Kidney (tissue), 14 donors: Measurements from ENCODE around the gene LTBP1. TPM values are rescaled to one million over a fixed set of nuclear protein-coding genes. Genes with fewer than 3 reads are reported as not detected.

Experiments
- DNase-seq, 5 donors: peaks; one replicate each; pipeline ENCODE4 v3.0.0-alpha.2; 2013 to 2020
- FAIRE-seq: peaks from 2 replicates; lab custom pipeline; 2012; peaks lifted over from hg19 to GRCh38; lab: Jason Lieb, UNC
- H3K27ac ChIP-seq, 2 donors: one replicate each; pipeline ENCODE4 v1.7.0; 2013; ENCODE audit warnings: low read depth in 2 of 2, low read length in 2 of 2, inconsistent platforms in 1 of 2
- H3K27me3 ChIP-seq: one replicate; pipeline ENCODE4 v1.7.1; 2013; ENCODE audit warnings: low read length, inconsistent platforms; ENCODE audit not compliant: control insufficient read depth, insufficient read depth
- H3K36me3 ChIP-seq, 3 donors: one replicate each; pipeline versions ENCODE4 v1.7.0 to v1.7.1; 2013; ENCODE audit warnings: low read length in 3 of 3, control low read depth in 1 of 3, inconsistent platforms in 1 of 3; ENCODE audit not compliant: insufficient read depth in 3 of 3, control insufficient read depth in 2 of 3
- H3K4me1 ChIP-seq, 3 donors: one replicate each; pipeline versions ENCODE4 v1.7.0 to v1.7.1; 2013; ENCODE audit warnings: low read length in 3 of 3, inconsistent platforms in 1 of 3, low read depth in 1 of 3; ENCODE audit not compliant: control insufficient read depth in 2 of 3, insufficient read depth in 2 of 3
- H3K4me3 ChIP-seq, 3 donors: one replicate each; pipeline versions ENCODE4 v1.7.0 to v1.8.1; 2013; ENCODE audit warnings: low read length in 3 of 3, control low read depth in 1 of 3, inconsistent platforms in 1 of 3
- H3K9ac ChIP-seq, 3 donors: one replicate each; pipeline versions ENCODE4 v1.7.0 to v1.7.1; 2013; ENCODE audit warnings: low read length in 3 of 3, control low read depth in 1 of 3, inconsistent platforms in 1 of 3
- H3K9me3 ChIP-seq, 3 donors: one replicate each; pipeline versions ENCODE4 v1.7.0 to v1.7.1; 2013; ENCODE audit warnings: low read length in 3 of 3, control low read depth in 1 of 3, inconsistent platforms in 1 of 3; ENCODE audit not compliant: control insufficient read depth in 2 of 3, insufficient read depth in 1 of 3
- intact Hi-C: fragments of 100-400 bp; cut with DNase I; formaldehyde crosslinking; loops from one replicate; pipeline ENCODE4 v1.11.1; 2022
- polyA plus RNA-seq: library from polyadenylated mRNA; stranded (reverse); fragments of 350-450 nt; fragmentation: Illumina TruSeq; extraction: RNeasy Lipid Tissue Mini Kit (QIAGEN cat#74804); gene quantifications from one replicate; pipeline ENCODE4 v1.2.3, GENCODE V29; 2014; ENCODE audit warnings: low read depth, low replicate concordance; ENCODE audit not compliant: insufficient read depth
- total RNA-seq: library from RNA; stranded (reverse); fragmentation: NEBNext Ultra II Directional; extraction: Animal tissue kit (Norgen Biotek cat#: 25700); gene quantifications from one replicate; pipeline ENCODE4 v1.2.1, GENCODE V29; 2021
- TF ChIP-seq, protein P1 (sequence below): IDR thresholded peaks from 3 replicates; pipeline ENCODE4 v1.5.1; 2012; ENCODE audit warnings: mild to moderate bottlenecking, moderate library complexity, borderline replicate concordance; ENCODE audit not compliant: insufficient read depth; ENCODE audit errors: extremely low read depth
- donor health status: control.
- donor health status: control.
- donor health status: control.
- donor health status: control.
- donor health status: control.
- donor health status: DM: yes; HTN: yes; CAD: no.
- donor health status: Normal renal cell carcinoma (clear cell type).

The LTBP1 gene
- total and polyA plus RNA-seq, 2 donors from 2014 or later: 9.3 to 39.8 TPM

DNA sequence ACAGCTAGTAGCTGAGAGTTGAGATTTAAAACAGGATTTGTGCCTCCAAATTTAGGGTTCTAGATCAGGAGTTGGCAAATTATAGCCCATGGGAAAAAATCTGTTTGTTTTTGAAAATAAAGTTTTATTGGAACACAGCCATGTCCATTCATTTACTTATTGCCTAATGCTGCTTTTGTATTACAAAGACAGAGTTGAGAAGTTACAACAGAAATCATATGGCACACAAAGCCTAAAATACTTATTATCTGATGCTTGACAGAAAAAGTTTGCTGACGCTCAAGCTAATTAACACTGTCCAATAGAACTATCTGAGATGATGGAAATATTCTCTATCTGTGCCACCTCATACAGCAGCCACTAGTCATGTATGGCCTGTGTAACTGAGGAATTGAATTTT lies 300.6 kb downstream of the LTBP1 start:
- intact Hi-C loops: no loop called here
- Histone ChIP-seq H3K9me3 (no peaks in the 10 kb centered on the region), H3K27ac (no peak overlapping the region), H3K4me3 (no peak overlapping the region), H3K9ac (no peak overlapping the region), H3K27me3 (no peaks in the 10 kb centered on the region), H3K4me1 (peaks cover 0 to 6% (median 5%) of the 10 kb centered on the region in 3 donors), H3K36me3 (no peaks in the 10 kb centered on the region)
- TF ChIP-seq, protein P1, sequence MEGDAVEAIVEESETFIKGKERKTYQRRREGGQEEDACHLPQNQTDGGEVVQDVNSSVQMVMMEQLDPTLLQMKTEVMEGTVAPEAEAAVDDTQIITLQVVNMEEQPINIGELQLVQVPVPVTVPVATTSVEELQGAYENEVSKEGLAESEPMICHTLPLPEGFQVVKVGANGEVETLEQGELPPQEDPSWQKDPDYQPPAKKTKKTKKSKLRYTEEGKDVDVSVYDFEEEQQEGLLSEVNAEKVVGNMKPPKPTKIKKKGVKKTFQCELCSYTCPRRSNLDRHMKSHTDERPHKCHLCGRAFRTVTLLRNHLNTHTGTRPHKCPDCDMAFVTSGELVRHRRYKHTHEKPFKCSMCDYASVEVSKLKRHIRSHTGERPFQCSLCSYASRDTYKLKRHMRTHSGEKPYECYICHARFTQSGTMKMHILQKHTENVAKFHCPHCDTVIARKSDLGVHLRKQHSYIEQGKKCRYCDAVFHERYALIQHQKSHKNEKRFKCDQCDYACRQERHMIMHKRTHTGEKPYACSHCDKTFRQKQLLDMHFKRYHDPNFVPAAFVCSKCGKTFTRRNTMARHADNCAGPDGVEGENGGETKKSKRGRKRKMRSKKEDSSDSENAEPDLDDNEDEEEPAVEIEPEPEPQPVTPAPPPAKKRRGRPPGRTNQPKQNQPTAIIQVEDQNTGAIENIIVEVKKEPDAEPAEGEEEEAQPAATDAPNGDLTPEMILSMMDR: no peak
- no peak for FAIRE-seq
- no peak for DNase-seq

DNA sequence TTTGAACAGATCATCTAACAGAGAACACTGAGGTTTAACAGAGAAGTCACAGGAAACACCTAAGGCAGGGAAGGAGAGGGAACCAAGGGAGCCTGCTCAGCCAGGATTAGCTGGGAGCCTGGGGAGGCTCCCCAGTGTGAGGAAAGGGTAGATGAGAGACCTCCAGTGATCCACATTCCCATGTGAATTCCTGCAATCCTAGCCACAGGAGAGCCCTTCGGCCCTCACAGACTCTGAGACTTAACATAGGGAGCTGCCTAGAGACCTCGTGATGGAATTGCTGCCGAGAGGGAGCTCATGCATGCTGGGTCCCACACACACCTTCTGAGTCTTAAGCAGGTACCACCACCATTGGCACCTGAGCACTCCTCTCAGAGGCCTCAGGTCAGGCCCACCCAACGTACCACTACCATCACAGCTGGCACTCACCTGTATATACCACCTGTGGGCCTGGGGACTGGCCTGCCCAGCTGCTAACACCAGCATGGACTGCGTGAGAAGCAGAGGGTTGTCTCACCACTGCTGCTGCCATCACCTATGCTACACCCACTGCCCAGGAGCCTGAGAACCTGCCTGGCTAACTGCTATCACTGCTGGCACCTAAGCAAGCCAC lies 303.8 kb downstream of the LTBP1 start:
- Histone ChIP-seq H3K27me3 (no peaks in the 10 kb centered on the region), H3K27ac (no peak overlapping the region), H3K4me3 (no peak overlapping the region), H3K9me3 (no peaks in the 10 kb centered on the region), H3K36me3 (no peaks in the 10 kb centered on the region), H3K9ac (no peak overlapping the region), H3K4me1 (peaks cover 0 to 6% (median 5%) of the 10 kb centered on the region in 3 donors)
- intact Hi-C loops: no loop called here
- FAIRE-seq (no peak), DNase-seq (no peak)
- TF ChIP-seq, protein P1: no peak

DNA sequence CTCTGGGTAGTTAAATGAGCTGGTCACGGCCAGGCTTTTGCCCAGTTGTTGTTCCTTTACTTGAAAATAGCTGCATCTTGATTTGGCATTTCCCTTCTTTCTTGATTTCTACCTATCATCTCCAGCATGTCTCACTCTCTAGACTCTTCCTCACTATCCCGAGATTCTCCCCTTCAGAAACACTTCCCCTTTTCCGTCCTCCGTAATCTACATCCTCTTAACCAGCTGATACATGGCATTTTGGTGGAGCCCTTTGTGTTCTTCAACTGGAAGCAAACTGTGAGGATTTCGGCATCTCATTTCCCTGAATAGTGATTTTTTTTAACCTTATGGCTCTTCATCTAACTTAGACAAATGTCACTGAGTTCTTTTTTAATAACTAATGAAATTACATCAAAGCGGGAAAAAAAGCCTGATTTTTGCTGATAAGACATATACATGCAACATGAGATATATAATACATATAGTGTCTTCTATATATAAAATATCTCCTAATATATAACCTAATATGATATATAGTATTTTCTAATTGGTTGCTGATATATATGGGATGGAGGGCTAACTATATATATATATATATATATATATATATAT lies 309.5 kb downstream of the LTBP1 start:
- peaks cover 0 to 2% (median 0%) of the 10 kb centered on the region in 3 donors for H3K36me3 ChIP-seq
- no peak overlapping the region for H3K9ac ChIP-seq
- H3K27me3 ChIP-seq: no peaks in the 10 kb centered on the region
- H3K9me3 ChIP-seq: no peaks in the 10 kb centered on the region
- intact Hi-C loops: no loop called here
- H3K27ac ChIP-seq: no peak overlapping the region
- DNase-seq (no peak), FAIRE-seq (no peak)
- TF ChIP-seq, protein P1: no peak
- H3K4me1 ChIP-seq: no peaks in the 10 kb centered on the region
- no peak overlapping the region for H3K4me3 ChIP-seq
